ENCODE results near the gene HS3ST3A1. TPM values are rescaled to one million over a fixed set of nuclear protein-coding genes. Genes with fewer than 3 reads are reported as not detected.

HS3ST3A1 gene
- total RNA-seq, 1 donor from 2014 or later: 7.5 TPM

GRCh38 chr17:13484020-13484419 lies 117.7 kb downstream of the HS3ST3A1 start:
- no peak overlapping the region for H3K4me3 Mint-ChIP-seq (ENCODE audit: unreplicated experiment)
- TF ChIP-seq CTCF (IDR thresholded peaks at IDR 0.05): no peak
- H3K9me3 Mint-ChIP-seq (ENCODE audit: unreplicated experiment): peaks cover 12% of the 10 kb centered on the region
- no peaks in the 10 kb centered on the region for H3K27me3 Mint-ChIP-seq (ENCODE audit: unreplicated experiment)
- no peak for DNase-seq (ENCODE audit: extremely low spot score, unreplicated experiment)
- H3K27ac Mint-ChIP-seq (ENCODE audit: unreplicated experiment): no peak overlapping the region
- no peaks in the 10 kb centered on the region for H3K4me1 Mint-ChIP-seq (ENCODE audit: unreplicated experiment)
- H3K36me3 Mint-ChIP-seq (ENCODE audit: unreplicated experiment): no peaks in the 10 kb centered on the region

GRCh38 chr17:13480877-13481276 lies 120.9 kb downstream of the HS3ST3A1 start:
- Mint-ChIP-seq H3K27me3 (ENCODE audit: unreplicated experiment) (no peaks in the 10 kb centered on the region), H3K4me3 (ENCODE audit: unreplicated experiment) (no peak overlapping the region), H3K27ac (ENCODE audit: unreplicated experiment) (no peak overlapping the region), H3K9me3 (ENCODE audit: unreplicated experiment) (peaks cover 12% of the 10 kb centered on the region), H3K4me1 (ENCODE audit: unreplicated experiment) (no peaks in the 10 kb centered on the region), H3K36me3 (ENCODE audit: unreplicated experiment) (no peaks in the 10 kb centered on the region)
- no peak for TF ChIP-seq CTCF (IDR thresholded peaks at IDR 0.05)
- DNase-seq (ENCODE audit: extremely low spot score, unreplicated experiment): no peak

- TF ChIP-seq CTCF (IDR thresholded peaks at IDR 0.05): no peak
- H3K27me3 Mint-ChIP-seq (ENCODE audit: unreplicated experiment): peaks cover 2% of the 10 kb centered on the region
- no peak overlapping the region for H3K27ac Mint-ChIP-seq (ENCODE audit: unreplicated experiment)
- H3K4me1 Mint-ChIP-seq (ENCODE audit: unreplicated experiment): peaks cover 8% of the 10 kb centered on the region
- no peaks in the 10 kb centered on the region for H3K36me3 Mint-ChIP-seq (ENCODE audit: unreplicated experiment)
- DNase-seq (ENCODE audit: extremely low spot score, unreplicated experiment): no peak
- H3K9me3 Mint-ChIP-seq (ENCODE audit: unreplicated experiment): peaks cover 12% of the 10 kb centered on the region
- H3K4me3 Mint-ChIP-seq (ENCODE audit: unreplicated experiment): no peak overlapping the region
These were observed 123.4 kb downstream of the HS3ST3A1 start for GRCh38 chr17:13478326-13478830.

GRCh38 chr17:13477180-13477611 lies 124.5 kb downstream of the HS3ST3A1 start:
- no peak for DNase-seq (ENCODE audit: extremely low spot score, unreplicated experiment)
- H3K27ac Mint-ChIP-seq (ENCODE audit: unreplicated experiment): no peak overlapping the region
- no peaks in the 10 kb centered on the region for H3K36me3 Mint-ChIP-seq (ENCODE audit: unreplicated experiment)
- TF ChIP-seq CTCF (IDR thresholded peaks at IDR 0.05): no peak
- peaks cover 8% of the 10 kb centered on the region for H3K4me1 Mint-ChIP-seq (ENCODE audit: unreplicated experiment)
- H3K27me3 Mint-ChIP-seq (ENCODE audit: unreplicated experiment): peaks cover 2% of the 10 kb centered on the region
- no peak overlapping the region for H3K4me3 Mint-ChIP-seq (ENCODE audit: unreplicated experiment)
- peaks cover 12% of the 10 kb centered on the region for H3K9me3 Mint-ChIP-seq (ENCODE audit: unreplicated experiment)

- DNase-seq (ENCODE audit: extremely low spot score, unreplicated experiment): no peak
- Mint-ChIP-seq H3K9me3 (ENCODE audit: unreplicated experiment) (peaks cover 12% of the 10 kb centered on the region), H3K27ac (ENCODE audit: unreplicated experiment) (no peak overlapping the region), H3K4me1 (ENCODE audit: unreplicated experiment) (peaks cover 8% of the 10 kb centered on the region), H3K4me3 (ENCODE audit: unreplicated experiment) (no peak overlapping the region), H3K36me3 (ENCODE audit: unreplicated experiment) (no peaks in the 10 kb centered on the region), H3K27me3 (ENCODE audit: unreplicated experiment) (peaks cover 4% of the 10 kb centered on the region)
- no peak for TF ChIP-seq CTCF (IDR thresholded peaks at IDR 0.05)
These were observed 125.0 kb downstream of the HS3ST3A1 start for GRCh38 chr17:13476720-13477119.

Data from osteocyte (in vitro differentiated cells).